NCI-H526 treated with DMSO at 0.1 percent for 48 hours (cell line): Measurements from ENCODE around the gene NECAP2.
"Not testable (repeated sequence)": the region's sequence is repeated elsewhere in the genome, so short reads cannot be mapped to it uniquely, and the experiment has no call there.

Experiments
- DNase-seq: peaks from one replicate; lab custom pipeline; 2025; lab: John Stamatoyannopoulos, UW

Gene NECAP2

GRCh38 chr1:16430606-16431005 lies 9.9 kb upstream of the NECAP2 start:
- DNase-seq = no peak

GRCh38 chr1:16433030-16433429 lies 7.5 kb upstream of the NECAP2 start:
- DNase-seq = no peak

GRCh38 chr1:16434007-16434406 lies 6.5 kb upstream of the NECAP2 start:
- DNase-seq = no peak

GRCh38 chr1:16434501-16434900 lies 6.0 kb upstream of the NECAP2 start:
- DNase-seq = no peak

- no peak for DNase-seq
Measured at GRCh38 chr1:16436946-16437474, 3.5 kb upstream of the NECAP2 start, which contains the start of gene SPATA21. SPATA21 (minus strand) TSS chr1:16437424; CDS start chr1:16431371, 6,053 bp downstream.

GRCh38 chr1:16438516-16438915 lies 2.0 kb upstream of the NECAP2 start:
- no peak for DNase-seq

GRCh38 chr1:16438924-16439323 lies 1.6 kb upstream of the NECAP2 start:
- DNase-seq = no peak

GRCh38 chr1:16440131-16440469 lies 424 bp upstream of the NECAP2 start:
- DNase-seq = no peak

- no peak for DNase-seq
Measured at GRCh38 chr1:16441282-16441665, 750 bp downstream of the NECAP2 start.

- no peak for DNase-seq
Measured at GRCh38 chr1:16442265-16442664, 1.7 kb downstream of the NECAP2 start.

- DNase-seq = no peak
Measured at GRCh38 chr1:16442941-16443340, 2.4 kb downstream of the NECAP2 start.

- no peak for DNase-seq
Measured at GRCh38 chr1:16443975-16444770, 3.6 kb downstream of the NECAP2 start.

GRCh38 chr1:16445052-16445451 lies 4.5 kb downstream of the NECAP2 start:
- no peak for DNase-seq

- no peak for DNase-seq
Measured at GRCh38 chr1:16446116-16446515, 5.6 kb downstream of the NECAP2 start.

- no peak for DNase-seq
Measured at GRCh38 chr1:16447641-16448040, 7.1 kb downstream of the NECAP2 start.

GRCh38 chr1:16449065-16449464 lies 8.5 kb downstream of the NECAP2 start:
- no peak for DNase-seq

- DNase-seq = no peak
Measured at GRCh38 chr1:16449666-16450065, 9.1 kb downstream of the NECAP2 start.

GRCh38 chr1:16450863-16451481 lies 10.4 kb downstream of the NECAP2 start:
- no peak for DNase-seq

- DNase-seq = no peak
Measured at GRCh38 chr1:16451841-16452528, 11.5 kb downstream of the NECAP2 start.

- DNase-seq = not testable (repeated sequence)
Measured at GRCh38 chr1:16454909-16455308, 14.4 kb downstream of the NECAP2 start.

GRCh38 chr1:16456151-16456550 lies 15.6 kb downstream of the NECAP2 start:
- not testable (repeated sequence) for DNase-seq

- DNase-seq = no peak
Measured at GRCh38 chr1:16458831-16459230, 18.3 kb downstream of the NECAP2 start.
